ENCODE results near the gene CCDC88B. TPM values are rescaled to one million over a fixed set of nuclear protein-coding genes. Genes with fewer than 3 reads are reported as not detected.
"Not testable (repeated sequence)": the region's sequence is repeated elsewhere in the genome, so short reads cannot be mapped to it uniquely, and the experiment has no call there.

Gene CCDC88B
- polyA plus RNA-seq, 1 experiment, result 0.66 TPM

- no peak for DNase-seq (ENCODE audit: low read depth)
- Histone ChIP-seq H3K27me3 (ENCODE audit: control insufficient read depth, insufficient read depth, low read length) (no peaks in the 10 kb centered on the region), H3K4me3 (ENCODE audit: low read depth, low read length) (no peak overlapping the region), H3K36me3 (ENCODE audit: control insufficient read depth, insufficient read depth, low read length) (peaks cover 15% of the 10 kb centered on the region)
- ChIA-PET CTCF (no interaction called here), POLR2A (no interaction called here)
- no peak for TF ChIP-seq CTCF (IDR thresholded peaks at IDR 0.05; ENCODE audit: insufficient read depth, low read depth, low read length)
These were observed 19.0 kb upstream of the CCDC88B start for GRCh38 chr11:64321026-64321425.

- CTCF ChIA-PET, result no interaction called here
- Histone ChIP-seq H3K4me3 (ENCODE audit: low read depth, low read length) (no peak overlapping the region), H3K36me3 (ENCODE audit: control insufficient read depth, insufficient read depth, low read length) (peaks cover 15% of the 10 kb centered on the region), H3K27me3 (ENCODE audit: control insufficient read depth, insufficient read depth, low read length) (no peaks in the 10 kb centered on the region)
- no peak for TF ChIP-seq CTCF (IDR thresholded peaks at IDR 0.05; ENCODE audit: insufficient read depth, low read depth, low read length)
- POLR2A ChIA-PET, result no interaction called here
- DNase-seq (ENCODE audit: low read depth), result no peak
These were observed 18.5 kb upstream of the CCDC88B start for GRCh38 chr11:64321533-64321932.

- no peak for DNase-seq (ENCODE audit: low read depth)
- no peak overlapping the region for H3K4me3 ChIP-seq (ENCODE audit: low read depth, low read length)
- CTCF ChIA-PET, result interaction anchor here (1.5 kb wide), 1 partner anchor 9 kb away, joined by 4 read pairs; no protein-coding TSS in a partner anchor
- peaks cover 15% of the 10 kb centered on the region for H3K36me3 ChIP-seq (ENCODE audit: control insufficient read depth, insufficient read depth, low read length)
- no peaks in the 10 kb centered on the region for H3K27me3 ChIP-seq (ENCODE audit: control insufficient read depth, insufficient read depth, low read length)
- TF ChIP-seq CTCF (IDR thresholded peaks at IDR 0.05; ENCODE audit: insufficient read depth, low read depth, low read length), result no peak
- POLR2A ChIA-PET, result no interaction called here
These were observed 17.1 kb upstream of the CCDC88B start for GRCh38 chr11:64322925-64323260.

- no peak for TF ChIP-seq CTCF (IDR thresholded peaks at IDR 0.05; ENCODE audit: insufficient read depth, low read depth, low read length)
- Histone ChIP-seq H3K27me3 (ENCODE audit: control insufficient read depth, insufficient read depth, low read length) (no peaks in the 10 kb centered on the region), H3K36me3 (ENCODE audit: control insufficient read depth, insufficient read depth, low read length) (peaks cover 15% of the 10 kb centered on the region), H3K4me3 (ENCODE audit: low read depth, low read length) (no peak overlapping the region)
- CTCF ChIA-PET, result interaction anchor here (1.5 to 1.6 kb wide), 3 partner anchors 8 to 19 kb away, joined by 3 to 5 read pairs (median 4); no protein-coding TSS in a partner anchor
- no peak for DNase-seq (ENCODE audit: low read depth)
- POLR2A ChIA-PET, result no interaction called here
These were observed 16.6 kb upstream of the CCDC88B start for GRCh38 chr11:64323373-64323772.

GRCh38 chr11:64323984-64324383, 16.0 kb upstream of the CCDC88B start:
- POLR2A ChIA-PET; DNase-seq (ENCODE audit: low read depth); H3K4me3 ChIP-seq (ENCODE audit: low read depth, low read length); H3K27me3 ChIP-seq (ENCODE audit: control insufficient read depth, insufficient read depth, low read length): not testable (repeated sequence)
- CTCF ChIA-PET, result interaction anchor here (1.5 to 1.6 kb wide), 3 partner anchors 10 to 31 kb away, joined by 3 to 5 read pairs (median 5); no protein-coding TSS in a partner anchor
- peaks cover 15% of the 10 kb centered on the region for H3K36me3 ChIP-seq (ENCODE audit: control insufficient read depth, insufficient read depth, low read length)

Data from BJ (cell line).